IMR-90 (cell line): ENCODE results near the gene LINC00305. TPM values are rescaled to one million over a fixed set of nuclear protein-coding genes. Genes with fewer than 3 reads are reported as not detected.

ENCODE experiments used
- ATAC-seq: fragments of 200-7000 bp; cut with Tn5 transposase; 2 replicates; pipeline ENCODE4 v1.9.1; 2020; ENCODE audit warnings: low read depth, mild to moderate bottlenecking, moderate library complexity
- BruUV-seq: library from RNA; stranded (reverse); fragments of 400-500 nt; replicated peaks from 2 replicates; lab custom pipeline; 2021; lab: Mats Ljungman, UMichigan
- CTCF ChIA-PET: fragments of 300-600 bp; formaldehyde crosslinking; extraction: SDS; loops from one replicate; lab custom pipeline; 2021; ENCODE audit warnings: antibody characterized with exemption; lab: Yijun Ruan, JAX
- POLR2A ChIA-PET: fragments of 300-600 bp; sonication (Branson Sonifier 250); formaldehyde crosslinking; loops from one replicate; lab custom pipeline; 2022; ENCODE audit warnings: antibody characterized with exemption; ENCODE audit not compliant: unreplicated experiment; lab: Charles Lee
- DNase-seq: peaks from one replicate; pipeline ENCODE4 v3.0.0; 2013
- H2AFZ ChIP-seq: replicated peaks from 2 replicates; pipeline ENCODE3; 2013; ENCODE audit warnings: low read length, mild to moderate bottlenecking; ENCODE audit not compliant: poor library complexity
- H2AK5ac ChIP-seq: 2 replicates; pipeline ENCODE4 v1.6.1; 2013; ENCODE audit warnings: low read depth, low read length, inconsistent platforms
- H2AK9ac ChIP-seq: replicated peaks from 2 replicates; pipeline ENCODE3; 2013; ENCODE audit warnings: mild to moderate bottlenecking, low read depth, low read length, moderate library complexity; ENCODE audit not compliant: poor library complexity
- H2BK120ac ChIP-seq: 2 replicates; pipeline ENCODE4 v1.6.1; 2013; ENCODE audit warnings: low read depth, low read length, inconsistent platforms
- H2BK15ac ChIP-seq: 3 replicates; pipeline ENCODE4 v1.6.1; 2013; ENCODE audit warnings: low read depth, low read length, inconsistent platforms
- H2BK20ac ChIP-seq: 2 replicates; pipeline ENCODE4 v1.6.1; 2013; ENCODE audit warnings: low read depth, mild to moderate bottlenecking, inconsistent platforms, low read length, moderate library complexity
- H2BK5ac ChIP-seq: 2 replicates; pipeline ENCODE4 v1.6.1; 2013; ENCODE audit warnings: mild to moderate bottlenecking, low read depth, low read length, inconsistent platforms; ENCODE audit not compliant: poor library complexity, severe bottlenecking
- H3K14ac ChIP-seq: replicated peaks from 2 replicates; pipeline ENCODE4 v1.6.1; 2013; ENCODE audit warnings: low read depth, low read length, inconsistent platforms
- H3K18ac ChIP-seq: 2 replicates; pipeline ENCODE4 v1.6.1; 2013; ENCODE audit warnings: low read depth, low read length, control low read depth
- H3K23ac ChIP-seq: 2 replicates; pipeline ENCODE4 v1.6.1; 2013; ENCODE audit warnings: low read depth, low read length, inconsistent platforms
- H3K27ac ChIP-seq: 2 replicates; pipeline ENCODE4 v1.5.1; 2013; ENCODE audit warnings: mild to moderate bottlenecking, control low read depth, low read length; ENCODE audit not compliant: insufficient read depth
- H3K27me3 ChIP-seq: 2 replicates; pipeline ENCODE4 v1.6.1; 2013; ENCODE audit warnings: low read length; ENCODE audit not compliant: control insufficient read depth, insufficient read depth
- H3K36me3 ChIP-seq: 2 replicates; pipeline ENCODE4 v1.6.1; 2013; ENCODE audit warnings: low read length, mixed read lengths; ENCODE audit not compliant: control insufficient read depth, insufficient read depth
- H3K4ac ChIP-seq: 2 replicates; pipeline ENCODE4 v1.6.1; 2013; ENCODE audit warnings: low read depth, low read length, inconsistent platforms
- H3K4me1 ChIP-seq: 2 replicates; pipeline ENCODE4 v1.6.1; 2013; ENCODE audit warnings: low read length, mixed read lengths; ENCODE audit not compliant: control insufficient read depth, insufficient read depth
- H3K4me2 ChIP-seq: 2 replicates; pipeline ENCODE4 v1.6.1; 2013; ENCODE audit warnings: low read depth, mild to moderate bottlenecking, control low read depth, low read length, moderate library complexity
- H3K4me3 ChIP-seq: 2 replicates; pipeline ENCODE4 v1.5.1; 2013; ENCODE audit warnings: low read depth, mild to moderate bottlenecking, control low read depth, low read length, moderate library complexity; ENCODE audit not compliant: insufficient read depth
- H3K56ac ChIP-seq: 2 replicates; pipeline ENCODE4 v1.6.1; 2013; ENCODE audit warnings: low read length, inconsistent platforms; ENCODE audit not compliant: insufficient read depth; ENCODE audit errors: extremely low read depth
- H3K79me1 ChIP-seq, 2 experiments: 2 replicates each; pipeline ENCODE4 v1.6.1; 2013; ENCODE audit warnings: low read length in 2 of 2, inconsistent platforms in 1 of 2, low read depth in 1 of 2
- H3K9ac ChIP-seq: 2 replicates; pipeline ENCODE4 v1.6.1; 2013; ENCODE audit warnings: low read depth, low read length, control low read depth
- H3K9me1 ChIP-seq: 2 replicates; pipeline ENCODE4 v1.6.1; 2013; ENCODE audit warnings: low read length, inconsistent platforms; ENCODE audit not compliant: insufficient read depth
- H3K9me3 ChIP-seq: 2 replicates; pipeline ENCODE4 v1.6.1; 2013; ENCODE audit warnings: low read length; ENCODE audit not compliant: control insufficient read depth, insufficient read depth
- H4K20me1 ChIP-seq: 2 replicates; pipeline ENCODE4 v1.6.1; 2013; ENCODE audit warnings: low read length, inconsistent platforms; ENCODE audit not compliant: insufficient read depth
- H4K5ac ChIP-seq: 2 replicates; pipeline ENCODE4 v1.6.1; 2013; ENCODE audit warnings: mild to moderate bottlenecking, low read depth, low read length, control low read depth
- H4K8ac ChIP-seq, 2 experiments: 2 replicates each; pipeline ENCODE4 v1.6.1; 2013; ENCODE audit warnings: low read depth in 2 of 2, low read length in 2 of 2, control low read depth in 1 of 2, inconsistent platforms in 1 of 2
- H4K91ac ChIP-seq: 2 replicates; pipeline ENCODE4 v1.6.1; 2013; ENCODE audit warnings: low read depth, low read length, inconsistent platforms; ENCODE audit not compliant: insufficient read depth
- BHLHE40 ChIP-seq: fragments of 150-350 bp; IDR thresholded peaks from 2 replicates; pipeline ENCODE4 v1.6.1; 2016; ENCODE audit warnings: mild to moderate bottlenecking, low read depth, low read length
- CEBPB ChIP-seq: IDR thresholded peaks from 2 replicates; pipeline ENCODE4 v1.6.1; 2012; ENCODE audit warnings: low read depth, low read length, improper control_type of control experiment
- CHD1 ChIP-seq: IDR thresholded peaks from 2 replicates; pipeline ENCODE4 v1.6.1; 2012; ENCODE audit warnings: low read depth, low read length, improper control_type of control experiment
- FOS ChIP-seq: fragments of 150-350 bp; IDR thresholded peaks from 2 replicates; pipeline ENCODE4 v1.6.1; 2016; ENCODE audit warnings: low read depth, low read length
- MAFK ChIP-seq: IDR thresholded peaks from 2 replicates; pipeline ENCODE4 v1.6.1; 2012; ENCODE audit warnings: low read depth, low read length, improper control_type of control experiment
- MAZ ChIP-seq: IDR thresholded peaks from 2 replicates; pipeline ENCODE4 v1.6.1; 2012; ENCODE audit warnings: low read depth, mild to moderate bottlenecking, low read length, improper control_type of control experiment, moderate library complexity, borderline replicate concordance
- MXI1 ChIP-seq: IDR thresholded peaks from 2 replicates; pipeline ENCODE4 v1.6.1; 2012; ENCODE audit warnings: low read depth, mild to moderate bottlenecking, low read length, moderate library complexity, borderline replicate concordance
- NFE2L2 ChIP-seq: fragments of 150-350 bp; IDR thresholded peaks from 2 replicates; pipeline ENCODE4 v1.6.1; 2016; ENCODE audit warnings: low read depth, mild to moderate bottlenecking, low read length
- POLR2A ChIP-seq: IDR thresholded peaks from 2 replicates; pipeline ENCODE4 v1.6.1; 2012; ENCODE audit warnings: mild to moderate bottlenecking, low read depth, low read length
- RAD21 ChIP-seq: IDR thresholded peaks from 2 replicates; pipeline ENCODE4 v1.6.1; 2012; ENCODE audit warnings: low read length, improper control_type of control experiment
- RCOR1 ChIP-seq: IDR thresholded peaks from 2 replicates; pipeline ENCODE4 v1.6.1; 2012; ENCODE audit warnings: mild to moderate bottlenecking, low read length, improper control_type of control experiment; ENCODE audit not compliant: insufficient replicate concordance
- RFX5 ChIP-seq: IDR thresholded peaks from 2 replicates; pipeline ENCODE4 v1.8.0; 2012; ENCODE audit warnings: low read depth, mild to moderate bottlenecking, low read length, moderate library complexity
- SMC3 ChIP-seq: fragments of 150-350 bp; IDR thresholded peaks from 2 replicates; pipeline ENCODE4 v1.6.1; 2016; ENCODE audit warnings: low read depth, mild to moderate bottlenecking, antibody characterized with exemption, low read length, moderate library complexity
- USF2 ChIP-seq: fragments of 150-350 bp; IDR thresholded peaks from 2 replicates; pipeline ENCODE4 v1.6.1; 2017; ENCODE audit warnings: mild to moderate bottlenecking, antibody characterized with exemption, low read length, low read depth
- WGBS, 2 experiments: methylation state at CpG; one replicate each; pipeline versions ENCODE4 v1.1.5 to v1.1.7; 2013; ENCODE audit warnings: missing lambda C conversion rate in 2 of 2; ENCODE audit not compliant: insufficient read length in 1 of 2; ENCODE audit errors: extremely low coverage in 2 of 2; 5-methylcytosine and 5-hydroxymethylcytosine counted together
- dilution Hi-C: fragments of 300-500 bp; cut with HindIII; formaldehyde crosslinking; loops from one replicate; pipeline ENCODE4 v1.14.3; 2018; ENCODE audit warnings: low sequenced_read_pairs; ENCODE audit not compliant: unreplicated experiment
- in situ Hi-C: fragments of 300-500 bp; cut with MboI; formaldehyde crosslinking; loops from 3 replicates; pipeline ENCODE4 v1.14.3; 2019; ENCODE audit warnings: low sequenced_read_pairs, inconsistent platforms, mixed read lengths
- intact Hi-C: fragments of 100-400 bp; cut with micrococcal nuclease; formaldehyde crosslinking; loops from 2 replicates; pipeline ENCODE4 v1.10.0; 2022
- polyA plus RNA-seq, 3 experiments: library from polyadenylated mRNA; depleted of rRNA; stranded (reverse); fragments of >200 nt; gene quantifications; 2 replicates each; pipeline ENCODE4 v1.2.3, GENCODE V29; 2012; ENCODE audit warnings: low replicate concordance in 1 of 3
- total RNA-seq: library from RNA; depleted of rRNA; stranded (reverse); fragments of >200 nt; gene quantifications from 2 replicates; pipeline ENCODE4 v1.2.3, GENCODE V29; 2012

LINC00305 gene
- total and polyA plus RNA-seq, 2 of the 4 experiments (the other 2 are of a cell fraction): not detected

GRCh38 chr18:64171576-64171975 lies 22.7 kb upstream of the LINC00305 start:
- BruUV-seq: no TSS peak
- H3K56ac ChIP-seq: no peak overlapping the region

More at GRCh38 chr18:64171576-64171975, 22.7 kb upstream of the LINC00305 start:
- Histone ChIP-seq H3K36me3 (no peaks in the 10 kb centered on the region), H4K20me1 (no peaks in the 10 kb centered on the region), H2BK20ac (no peak overlapping the region), H3K27me3 (no peaks in the 10 kb centered on the region), H3K9me3 (peaks cover 6% of the 10 kb centered on the region), H3K9me1 (no peaks in the 10 kb centered on the region), H3K4ac (no peak overlapping the region), H3K14ac (no peak overlapping the region), H2BK5ac (no peak overlapping the region), H3K27ac (no peak overlapping the region), H3K4me3 (no peak overlapping the region), H3K18ac (no peak overlapping the region), H3K4me2 (no peak overlapping the region), H4K5ac (no peak overlapping the region), H4K8ac (no peak overlapping the region), H3K79me1 (no peaks in the 10 kb centered on the region), H2AK9ac (no peak overlapping the region), H3K9ac (no peak overlapping the region), H3K4me1 (no peaks in the 10 kb centered on the region), H2AK5ac (no peak overlapping the region), H4K91ac (no peak overlapping the region), H3K23ac (no peak overlapping the region), H2BK15ac (no peak overlapping the region), H2AFZ (no peak overlapping the region), H2BK120ac (no peak overlapping the region)
- ATAC-seq (no peak), DNase-seq (no peak)
- dilution Hi-C loops: no loop called here
- ChIA-PET POLR2A (no interaction called here), CTCF (no interaction called here)
- TF ChIP-seq RFX5: no peak
- TF ChIP-seq NFE2L2: no peak
- TF ChIP-seq USF2: no peak
- no peak for TF ChIP-seq MAZ
- TF ChIP-seq RCOR1: no peak
- TF ChIP-seq MAFK: no peak
- no peak for TF ChIP-seq CHD1
- no peak for TF ChIP-seq FOS
- no peak for TF ChIP-seq POLR2A
- no peak for TF ChIP-seq BHLHE40
- no peak for TF ChIP-seq SMC3
- TF ChIP-seq CEBPB: no peak
- no peak for TF ChIP-seq RAD21
- no peak for TF ChIP-seq MXI1
- intact Hi-C loops: no loop called here
- WGBS, 2 experiments: no CpG with 5 or more reads among the region's 1 CpG
- in situ Hi-C loops: no loop called here
